ENCODE measurements around the gene DYSF.

DNA sequence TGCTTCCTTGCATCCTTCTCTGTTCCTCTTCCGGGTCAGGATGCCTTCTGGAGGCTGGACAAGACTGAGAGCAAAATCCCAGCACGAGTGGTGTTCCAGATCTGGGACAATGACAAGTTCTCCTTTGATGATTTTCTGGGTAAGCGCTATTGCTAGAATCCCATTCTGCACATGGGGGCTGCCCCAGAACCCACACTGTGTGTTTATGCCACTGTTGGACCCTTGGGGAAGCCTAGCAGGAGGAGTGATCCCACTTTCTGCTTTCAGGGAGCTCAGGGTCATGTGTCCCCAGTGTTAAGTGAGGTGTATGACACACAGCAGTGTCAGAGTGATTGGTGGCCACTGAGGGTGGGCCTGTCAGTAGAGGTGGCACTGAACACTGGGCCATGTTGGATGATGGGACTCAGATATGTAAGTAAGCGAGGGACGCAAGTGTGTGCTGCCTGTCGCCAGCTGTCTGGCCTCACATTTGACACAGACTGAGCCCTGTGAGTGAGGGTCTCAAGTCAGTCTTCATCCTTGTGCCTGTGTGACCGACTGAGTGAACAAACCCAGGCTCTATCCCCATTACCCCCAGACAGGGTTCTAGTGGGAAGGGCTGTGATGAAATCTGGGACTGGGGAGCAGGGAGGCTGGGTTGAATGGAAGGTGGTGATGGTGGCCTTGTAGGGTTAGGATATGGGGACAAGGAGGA, 220.9 kb downstream of the DYSF start:
- TF ChIP-seq EZH2 (IDR thresholded peaks at IDR 0.05) (no peak), POLR2AphosphoS5 (IDR thresholded peaks at IDR 0.05; ENCODE audit: borderline replicate concordance, low read depth, low read length) (no peak), FOXP2 (optimal IDR thresholded peaks at IDR 0.05; ENCODE audit: control extremely low read depth, extremely low read length, insufficient read depth) (no peak)

Measured in SK-N-MC (cell line).